Fibroblast of upper back skin (primary cell): ENCODE data around the gene SLC4A5.
"Not testable (repeated sequence)": the region's sequence is repeated elsewhere in the genome, so short reads cannot be mapped to it uniquely, and the experiment has no call there.

Source experiments
- DNase-seq: peaks from one replicate; pipeline ENCODE4 v3.0.0-alpha.2; 2013

SLC4A5 gene

DNA sequence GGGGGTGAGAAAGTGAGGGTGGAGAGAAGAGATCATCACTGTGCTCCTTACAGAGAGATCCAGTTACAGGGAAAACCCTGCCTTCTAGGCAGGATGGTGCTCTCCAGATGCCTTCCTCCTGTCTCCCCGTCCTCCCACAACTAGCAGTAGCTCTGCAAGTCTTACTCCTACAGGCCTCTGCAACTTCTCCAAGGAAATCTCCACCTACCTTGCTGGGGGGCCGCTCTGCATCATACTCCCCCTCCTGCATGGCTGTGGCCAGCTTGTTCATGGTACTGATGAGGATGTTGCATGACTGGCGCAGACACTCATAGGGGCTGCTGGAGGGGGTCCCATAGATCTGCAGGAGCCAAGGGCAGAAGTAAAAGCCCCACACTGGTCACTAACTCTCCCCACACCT, 22.8 kb upstream of the SLC4A5 start:
- DNase-seq: no peak

GRCh38 chr2:74364533-74365505, 21.6 kb upstream of the SLC4A5 start:
- no peak for DNase-seq

- no peak for DNase-seq
Observed at GRCh38 chr2:74361327-74361726, 18.1 kb upstream of the SLC4A5 start.

GRCh38 chr2:74357627-74358026, 14.4 kb upstream of the SLC4A5 start:
- DNase-seq: no peak

DNA sequence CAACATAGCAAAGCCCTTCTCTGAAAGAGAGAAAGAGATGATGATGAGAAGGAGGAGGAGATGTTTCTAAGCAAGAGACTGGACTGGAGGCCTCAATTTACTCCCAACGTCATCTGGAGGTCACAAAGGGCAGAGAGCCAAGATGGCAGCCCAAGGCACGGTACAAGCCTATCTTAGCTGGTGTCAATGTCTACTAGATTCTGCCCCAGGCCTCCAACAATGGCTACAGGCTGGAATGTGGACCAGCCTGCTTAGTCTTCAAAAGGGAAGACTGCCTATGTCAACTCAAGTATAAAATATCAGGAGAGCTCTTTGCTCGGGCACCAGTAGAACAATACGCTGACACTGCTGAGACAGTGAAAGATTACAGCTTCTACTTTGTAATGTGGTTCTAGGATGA, 6.7 kb upstream of the SLC4A5 start:
- DNase-seq: no peak

GRCh38 chr2:74347742-74348141, 4.5 kb upstream of the SLC4A5 start:
- no peak for DNase-seq

GRCh38 chr2:74347303-74347702, 4.1 kb upstream of the SLC4A5 start:
- no peak for DNase-seq

- no peak for DNase-seq
Observed at GRCh38 chr2:74345272-74345943, 2.2 kb upstream of the SLC4A5 start.

- not testable (repeated sequence) for DNase-seq
Observed at GRCh38 chr2:74336227-74336626, 7.0 kb downstream of the SLC4A5 start.

- peak; percentile 69 for DNase-seq
Observed at GRCh38 chr2:74334931-74335333, 8.3 kb downstream of the SLC4A5 start.

GRCh38 chr2:74333896-74334586, 9.2 kb downstream of the SLC4A5 start:
- no peak for DNase-seq

GRCh38 chr2:74333175-74333574, 10.0 kb downstream of the SLC4A5 start:
- DNase-seq: peak; percentile 28

GRCh38 chr2:74332550-74333174, 10.6 kb downstream of the SLC4A5 start:
- no peak for DNase-seq

GRCh38 chr2:74328573-74328972, 14.6 kb downstream of the SLC4A5 start:
- no peak for DNase-seq

DNA sequence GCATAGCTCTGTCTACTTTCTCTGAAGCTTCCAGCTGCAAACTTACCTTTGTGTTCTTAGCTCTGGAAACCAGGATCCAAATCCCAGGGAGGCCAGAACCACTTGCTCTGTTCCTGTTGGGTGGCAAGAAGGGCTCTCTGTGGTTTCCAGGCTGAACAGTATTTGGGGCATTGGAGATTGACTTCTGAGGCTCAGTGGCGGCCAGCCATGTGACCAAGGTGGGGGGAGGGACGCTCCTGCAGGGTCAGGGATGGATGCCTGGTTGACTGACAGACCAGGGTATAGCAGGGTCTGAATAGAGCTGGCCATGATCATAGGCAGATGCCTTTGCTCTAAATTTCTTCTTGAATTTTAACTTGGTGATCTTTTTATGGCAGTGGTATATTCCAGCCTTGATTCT, 15.1 kb downstream of the SLC4A5 start:
- DNase-seq: no peak

- DNase-seq: no peak
Observed at GRCh38 chr2:74327627-74328026, 15.6 kb downstream of the SLC4A5 start.

GRCh38 chr2:74327199-74327598, 16.0 kb downstream of the SLC4A5 start:
- no peak for DNase-seq

- no peak for DNase-seq
Observed at GRCh38 chr2:74325815-74326214, 17.4 kb downstream of the SLC4A5 start.

DNA sequence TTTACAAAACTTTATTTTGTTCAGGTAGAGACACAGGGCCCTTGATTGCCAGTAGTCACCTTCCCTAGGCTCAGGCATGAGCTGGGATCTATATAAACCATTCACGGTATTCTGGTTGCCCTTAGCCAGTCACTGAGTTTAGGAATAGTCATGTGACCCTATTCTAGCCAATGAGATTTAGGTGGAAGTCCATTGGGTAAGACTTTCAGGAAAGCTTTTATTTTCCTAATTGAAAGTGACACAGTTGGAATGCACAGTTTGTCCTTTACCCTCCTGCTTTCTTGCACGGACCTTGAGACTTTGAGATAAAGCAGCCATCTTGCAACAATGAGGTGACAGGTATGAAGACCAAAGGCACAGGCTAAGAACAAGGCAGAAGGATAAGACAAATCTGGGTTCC, 21.5 kb downstream of the SLC4A5 start:
- DNase-seq: no peak

GRCh38 chr2:74317701-74318100, 25.5 kb downstream of the SLC4A5 start:
- DNase-seq: no peak

- DNase-seq: no peak
Observed at GRCh38 chr2:74316627-74317295, 26.5 kb downstream of the SLC4A5 start.

DNA sequence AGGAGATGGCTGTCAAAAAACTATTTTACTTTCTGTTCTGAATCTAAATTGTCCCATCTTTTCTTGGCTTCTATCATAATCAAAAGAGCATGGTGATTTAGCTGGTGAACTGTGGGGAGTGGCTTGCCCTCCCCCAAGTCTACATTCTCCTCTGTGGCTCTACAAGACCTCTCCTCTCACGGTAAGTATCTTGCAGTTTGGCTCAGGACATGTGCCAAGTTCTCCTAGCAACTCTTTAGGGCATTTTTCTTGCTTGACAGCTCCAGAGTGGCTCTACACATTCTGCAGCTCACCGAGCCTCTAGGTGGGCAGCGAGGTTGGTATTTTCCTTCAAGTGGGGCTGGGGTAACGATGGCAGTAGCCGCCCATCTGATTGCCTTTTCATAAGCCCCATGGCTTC, 29.1 kb downstream of the SLC4A5 start:
- DNase-seq: no peak

GRCh38 chr2:74313497-74313896, 29.7 kb downstream of the SLC4A5 start:
- no peak for DNase-seq
